Measurements from ENCODE around the gene PSD.

Gene PSD

DNA sequence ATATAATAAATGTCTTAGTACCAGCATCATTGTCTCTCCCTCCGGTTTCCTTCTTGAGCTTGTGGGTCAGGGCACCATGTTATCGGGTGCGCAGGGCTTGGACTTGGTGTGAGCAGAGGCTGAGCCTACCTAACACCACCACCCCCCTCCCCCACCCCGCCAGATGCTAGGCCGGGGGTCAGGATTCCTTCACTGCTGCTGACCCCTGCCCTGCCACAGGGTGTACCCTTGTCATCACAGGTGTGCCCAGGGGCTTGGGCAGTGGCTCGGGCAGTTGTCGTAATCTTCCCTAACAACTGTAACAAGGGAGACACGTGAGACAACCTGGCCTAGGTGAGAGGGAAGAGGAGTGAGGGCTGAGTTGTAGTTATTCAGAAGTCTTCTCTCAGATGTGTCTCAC, 35.7 kb downstream of the PSD start:
- no peak for DNase-seq

DNA sequence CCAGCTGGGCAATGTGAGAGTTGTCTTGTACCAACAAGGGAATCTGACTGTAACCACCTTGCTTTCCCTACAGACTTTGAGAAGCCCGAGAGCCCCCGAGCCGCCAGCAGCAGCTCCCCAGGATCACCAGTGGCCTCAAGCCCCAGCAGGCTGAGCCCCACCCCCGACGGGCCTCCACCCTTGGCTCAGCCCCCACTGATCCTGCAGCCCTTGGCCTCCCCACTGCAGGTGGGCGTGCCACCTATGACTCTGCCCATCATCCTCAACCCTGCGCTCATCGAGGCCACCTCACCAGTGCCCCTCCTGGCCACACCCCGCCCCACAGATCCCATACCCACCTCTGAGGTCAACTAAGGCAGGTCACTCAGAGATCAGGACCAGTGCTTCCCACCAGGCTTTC, 36.6 kb downstream of the PSD start:
- no peak for DNase-seq

DNA sequence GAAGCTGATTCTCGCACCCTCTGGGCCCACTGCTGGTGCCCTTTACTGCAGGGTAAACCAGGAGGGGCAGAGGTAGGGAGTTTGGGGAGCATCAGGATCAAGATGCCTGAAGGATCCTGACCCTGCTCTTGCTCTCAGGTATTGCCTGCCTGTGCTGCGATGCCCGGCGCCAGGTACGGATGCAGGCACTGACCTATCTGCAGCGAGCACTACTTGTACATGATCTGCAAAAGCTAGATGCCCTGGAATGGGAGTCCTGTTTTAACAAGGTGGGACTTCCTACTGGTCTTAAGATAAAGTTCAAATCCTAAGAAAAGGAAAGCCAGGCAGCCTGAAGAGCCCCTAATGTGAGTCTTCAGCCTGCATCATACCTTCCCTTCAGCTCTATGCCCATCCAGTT, 39.2 kb downstream of the PSD start:
- no peak for DNase-seq

DNA sequence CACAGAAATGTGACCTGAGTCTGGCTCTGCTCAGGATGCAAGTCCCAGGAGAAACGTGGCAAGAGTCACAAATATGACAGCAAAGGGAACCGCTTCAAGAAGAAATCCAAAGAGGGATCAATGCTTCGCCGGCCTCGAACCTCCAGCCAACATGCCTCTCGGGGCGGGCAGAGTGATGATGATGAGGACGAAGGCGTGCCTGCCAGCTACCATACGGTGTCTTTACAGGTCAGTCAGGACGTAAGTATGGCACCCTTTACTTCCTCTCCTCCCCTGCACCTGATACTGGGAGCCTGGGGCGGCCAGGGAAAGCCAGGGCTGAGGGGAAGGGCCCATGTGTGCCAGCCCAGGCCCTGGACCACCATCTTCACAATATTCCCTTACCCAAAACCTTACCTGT, 41.7 kb downstream of the PSD start:
- no peak for DNase-seq

DNA sequence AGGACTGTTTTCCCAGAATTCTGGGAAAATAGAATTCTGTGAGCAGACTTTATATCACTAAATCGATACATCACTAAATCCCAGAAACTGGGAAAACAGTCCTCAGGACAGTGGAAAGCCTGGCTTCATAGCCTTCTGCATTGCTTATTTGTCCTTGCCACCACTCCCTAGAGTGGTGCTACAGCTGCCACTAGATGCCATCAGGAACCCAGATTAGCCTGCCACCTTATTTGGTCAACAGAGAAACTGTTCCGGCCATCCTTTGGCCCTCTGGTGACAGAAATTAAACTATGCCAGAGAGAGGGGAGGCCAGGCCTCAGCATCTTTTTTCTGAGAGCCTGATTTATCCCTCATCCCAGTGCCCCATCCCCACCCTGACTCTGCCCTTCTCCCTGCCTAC, 42.7 kb downstream of the PSD start:
- DNase-seq, result no peak

DNA sequence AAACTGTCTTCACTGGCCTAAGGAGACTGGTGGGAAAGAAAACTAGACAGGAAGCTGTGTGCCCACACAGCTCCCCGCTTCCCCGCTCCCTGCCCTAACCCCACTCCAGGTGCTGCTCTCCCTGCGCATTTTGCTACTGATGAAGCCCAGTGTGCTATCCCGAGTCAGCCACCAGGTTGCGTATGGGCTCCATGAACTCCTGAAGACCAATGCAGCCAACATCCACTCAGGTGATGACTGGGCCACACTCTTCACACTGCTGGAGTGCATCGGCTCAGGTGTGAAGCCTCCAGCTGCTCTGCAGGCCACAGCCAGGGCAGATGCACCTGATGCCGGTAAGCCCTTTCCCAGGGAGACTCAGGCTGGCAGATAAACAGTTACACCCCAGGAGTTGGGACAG, 43.3 kb downstream of the PSD start:
- DNase-seq, result no peak

DNA sequence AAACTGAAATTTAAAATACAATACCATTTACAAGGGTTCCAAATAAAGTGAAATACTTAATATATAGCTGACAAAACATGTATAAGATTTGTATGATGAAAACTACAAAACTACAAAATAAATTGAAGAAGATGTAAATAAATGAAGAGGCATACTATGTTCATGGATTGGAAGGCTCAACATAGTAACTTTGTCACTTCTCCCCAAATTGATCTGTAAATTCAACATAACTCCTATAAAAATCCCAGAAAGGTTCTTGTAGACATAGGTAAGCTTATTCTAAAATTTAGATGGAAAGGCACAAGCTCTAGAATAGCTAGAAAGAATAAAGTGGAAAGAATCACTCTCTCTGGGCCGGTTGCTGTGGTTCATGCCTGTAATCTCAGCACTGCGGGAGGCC, 47.3 kb downstream of the PSD start:
- DNase-seq, result no peak

DNA sequence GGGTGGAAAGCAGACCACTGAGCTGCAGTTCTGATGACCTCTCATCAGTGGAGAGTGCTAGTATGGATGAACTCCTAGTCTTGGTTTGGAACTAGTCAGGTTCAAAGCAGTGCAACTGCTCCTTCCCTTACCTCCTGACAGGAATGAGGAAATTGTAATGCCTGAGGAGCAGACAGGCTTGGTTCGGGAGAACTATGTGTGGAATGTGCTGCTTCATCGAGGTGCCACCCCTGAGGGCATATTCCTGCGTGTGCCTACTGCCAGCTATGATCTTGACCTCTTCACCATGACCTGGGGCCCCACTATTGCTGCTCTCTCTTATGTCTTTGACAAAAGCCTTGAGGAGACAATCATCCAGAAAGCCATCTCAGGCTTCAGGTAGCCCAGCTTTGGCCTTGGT, 50.5 kb downstream of the PSD start:
- no peak for DNase-seq

DNA sequence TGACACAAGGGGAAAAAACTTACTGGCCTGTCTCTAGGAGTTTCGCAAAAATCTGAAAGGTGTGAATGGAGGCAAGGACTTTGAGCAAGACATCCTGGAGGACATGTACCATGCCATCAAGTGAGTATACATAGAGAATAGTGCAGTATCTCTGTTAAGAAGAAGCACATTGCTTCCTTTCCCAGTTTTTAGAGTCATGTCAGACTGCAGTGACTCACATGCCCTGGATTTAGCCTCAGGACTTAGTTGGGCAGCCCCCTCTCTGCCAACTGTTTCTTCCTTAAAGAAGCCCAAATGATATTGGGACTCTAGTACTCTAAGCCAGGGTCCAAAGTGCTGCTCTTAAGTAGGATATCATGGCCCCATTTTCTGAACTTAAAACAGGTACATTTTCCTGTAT, 51.1 kb downstream of the PSD start:
- DNase-seq, result no peak

DNA sequence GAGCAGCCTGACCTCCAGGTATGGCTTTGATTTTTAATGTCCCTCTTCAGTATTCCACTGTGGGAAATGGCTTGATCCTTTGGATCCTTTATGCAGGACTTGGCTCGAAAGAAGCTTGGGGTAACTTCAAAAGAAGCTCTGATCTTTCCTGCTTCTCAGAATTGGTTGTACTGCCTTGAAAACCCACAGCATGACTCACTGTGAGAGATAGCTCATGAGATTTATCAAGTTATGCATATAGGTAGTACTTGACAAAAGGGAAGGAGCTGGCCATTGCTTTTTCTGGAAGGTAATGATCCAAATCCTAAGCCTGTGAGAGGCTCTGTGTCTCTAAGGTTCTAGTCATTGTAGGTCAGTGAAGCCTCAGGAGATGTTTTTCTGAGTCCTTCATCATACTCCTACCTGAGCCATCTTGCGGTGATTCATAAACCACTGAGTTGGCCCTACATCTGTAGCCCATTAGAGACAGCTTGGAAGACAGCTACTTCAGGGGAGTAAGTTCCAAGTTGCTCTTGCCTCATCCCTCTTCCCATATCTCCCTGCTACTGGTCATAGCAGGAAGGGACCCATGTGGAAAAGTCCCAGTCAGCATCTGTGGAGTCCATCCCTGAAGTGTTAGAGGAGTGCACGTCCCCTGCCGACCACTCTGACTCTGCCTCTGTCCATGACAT, 59.7 kb downstream of the PSD start:
- no peak for DNase-seq

DNA sequence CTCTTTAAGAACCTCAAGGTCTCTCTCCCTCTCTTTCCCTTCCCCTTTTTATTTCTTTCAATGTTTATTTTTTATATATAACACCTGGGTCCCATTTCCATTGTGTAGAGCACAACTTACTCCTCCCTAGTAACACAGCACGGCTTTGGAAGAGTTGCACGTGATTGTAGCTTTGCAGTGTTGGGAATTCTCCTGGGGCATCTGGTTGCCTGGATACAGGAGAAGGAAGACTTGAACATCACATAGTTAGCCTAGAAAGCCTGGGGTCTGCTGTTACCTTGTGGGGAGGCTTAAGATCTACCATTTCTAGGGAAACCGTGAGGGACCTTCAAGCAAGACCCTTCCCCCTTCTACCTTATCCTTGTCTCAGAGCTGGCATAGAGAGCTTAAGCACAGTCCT, 64.1 kb downstream of the PSD start:
- no peak for DNase-seq
